GM19468 (cell line): ENCODE measurements around the gene TDO2.
"Not testable (repeated sequence)": the region's sequence is repeated elsewhere in the genome, so short reads cannot be mapped to it uniquely, and the experiment has no call there.

Experiments used
- ATAC-seq: cut with Tn5 transposase; IDR thresholded peaks from one replicate; pipeline ENCODE4 v1.9.1; 2021; ENCODE audit warnings: mild to moderate bottlenecking, moderate library complexity, moderate number of reproducible peaks; ENCODE audit not compliant: unreplicated experiment; ENCODE audit errors: extremely low read depth

The TDO2 gene

GRCh38 chr4:155903453-155903852 lies at the start of gene TDO2:
Gene TDO2, plus strand, starts transcription at chr4:155903696. Its CDS starts 63 bp downstream, at chr4:155903759.
- ATAC-seq, result no peak

GRCh38 chr4:155854582-155855226 lies 48.8 kb upstream of the TDO2 start:
- ATAC-seq, result no peak

- no peak for ATAC-seq
These were observed 47.6 kb upstream of the TDO2 start for GRCh38 chr4:155855897-155856296.

GRCh38 chr4:155866177-155866576 lies 37.3 kb upstream of the TDO2 start, which contains the start of gene ASIC5:
Gene ASIC5, minus strand, starts transcription at chr4:155866277. Its CDS starts 51 bp downstream, at chr4:155866226.
- no peak for ATAC-seq

GRCh38 chr4:155875878-155876277 lies 27.6 kb upstream of the TDO2 start:
- no peak for ATAC-seq

GRCh38 chr4:155877971-155878370 lies 25.5 kb upstream of the TDO2 start:
- ATAC-seq, result no peak

GRCh38 chr4:155878611-155879010 lies 24.9 kb upstream of the TDO2 start:
- no peak for ATAC-seq

- no peak for ATAC-seq
These were observed 23.7 kb upstream of the TDO2 start for GRCh38 chr4:155879767-155880166.

GRCh38 chr4:155881555-155881954 lies 21.9 kb upstream of the TDO2 start:
- no peak for ATAC-seq

GRCh38 chr4:155883895-155884294 lies 19.6 kb upstream of the TDO2 start:
- ATAC-seq, result no peak

GRCh38 chr4:155885666-155886065 lies 17.8 kb upstream of the TDO2 start:
- no peak for ATAC-seq

- ATAC-seq, result no peak
These were observed 16.5 kb upstream of the TDO2 start for GRCh38 chr4:155887045-155887444.

GRCh38 chr4:155887847-155888570 lies 15.5 kb upstream of the TDO2 start:
- ATAC-seq, result no peak

GRCh38 chr4:155889031-155889793 lies 14.3 kb upstream of the TDO2 start:
- peak; percentile 95 for ATAC-seq

- no peak for ATAC-seq
These were observed 13.6 kb upstream of the TDO2 start for GRCh38 chr4:155889946-155890345.

- no peak for ATAC-seq
These were observed 12.4 kb upstream of the TDO2 start for GRCh38 chr4:155891058-155891457.

GRCh38 chr4:155898371-155898770 lies 5.1 kb upstream of the TDO2 start:
- not testable (repeated sequence) for ATAC-seq

GRCh38 chr4:155899891-155900290 lies 3.6 kb upstream of the TDO2 start:
- no peak for ATAC-seq

GRCh38 chr4:155900381-155900780 lies 3.1 kb upstream of the TDO2 start:
- no peak for ATAC-seq

GRCh38 chr4:155901013-155901412 lies 2.5 kb upstream of the TDO2 start:
- no peak for ATAC-seq

GRCh38 chr4:155904331-155904730 lies 835 bp downstream of the TDO2 start:
- no peak for ATAC-seq
